22Rv1 (cell line): ENCODE data around the gene GALNT17.

ENCODE experiments used
- ZFX ChIP-seq: fragments of 450-650 bp; IDR thresholded peaks from 2 replicates; pipeline ENCODE4 v1.6.1; 2017; ENCODE audit warnings: antibody characterized with exemption, borderline replicate concordance
- TF ChIP-seq, protein P1 (sequence below): fragments of 450-650 bp; IDR thresholded peaks from 2 replicates; pipeline ENCODE4 v1.5.1; 2017; ENCODE audit warnings: mild to moderate bottlenecking

GRCh38 chr7:71414490-71414889 lies 282.5 kb downstream of the GALNT17 start:
- TF ChIP-seq, protein P1, sequence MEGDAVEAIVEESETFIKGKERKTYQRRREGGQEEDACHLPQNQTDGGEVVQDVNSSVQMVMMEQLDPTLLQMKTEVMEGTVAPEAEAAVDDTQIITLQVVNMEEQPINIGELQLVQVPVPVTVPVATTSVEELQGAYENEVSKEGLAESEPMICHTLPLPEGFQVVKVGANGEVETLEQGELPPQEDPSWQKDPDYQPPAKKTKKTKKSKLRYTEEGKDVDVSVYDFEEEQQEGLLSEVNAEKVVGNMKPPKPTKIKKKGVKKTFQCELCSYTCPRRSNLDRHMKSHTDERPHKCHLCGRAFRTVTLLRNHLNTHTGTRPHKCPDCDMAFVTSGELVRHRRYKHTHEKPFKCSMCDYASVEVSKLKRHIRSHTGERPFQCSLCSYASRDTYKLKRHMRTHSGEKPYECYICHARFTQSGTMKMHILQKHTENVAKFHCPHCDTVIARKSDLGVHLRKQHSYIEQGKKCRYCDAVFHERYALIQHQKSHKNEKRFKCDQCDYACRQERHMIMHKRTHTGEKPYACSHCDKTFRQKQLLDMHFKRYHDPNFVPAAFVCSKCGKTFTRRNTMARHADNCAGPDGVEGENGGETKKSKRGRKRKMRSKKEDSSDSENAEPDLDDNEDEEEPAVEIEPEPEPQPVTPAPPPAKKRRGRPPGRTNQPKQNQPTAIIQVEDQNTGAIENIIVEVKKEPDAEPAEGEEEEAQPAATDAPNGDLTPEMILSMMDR, result no peak
- no peak for TF ChIP-seq ZFX
